GM23248 (cell line): ENCODE data around the gene APOC3. TPM values are rescaled to one million over a fixed set of nuclear protein-coding genes. Genes with fewer than 3 reads are reported as not detected.

Experiments used
- DNase-seq: peaks from one replicate; pipeline ENCODE4 v3.0.0-alpha.2; 2015
- H2AFZ ChIP-seq: fragments of 200-600 bp; sonication (generic); 2 replicates; pipeline ENCODE4 v1.6.1; 2016; ENCODE audit warnings: antibody characterized with exemption
- H3F3A ChIP-seq: fragments of 200-600 bp; sonication (generic); 2 replicates; pipeline ENCODE4 v1.6.1; 2016; ENCODE audit warnings: mild to moderate bottlenecking, antibody characterized with exemption, mixed run types; ENCODE audit not compliant: insufficient read depth
- H3K27ac ChIP-seq: fragments of 200-600 bp; sonication (generic); 2 replicates; pipeline ENCODE4 v1.5.1; 2016; ENCODE audit warnings: mild to moderate bottlenecking
- H3K27me3 ChIP-seq: fragments of 200-600 bp; sonication (generic); replicated peaks from 2 replicates; pipeline ENCODE4 v1.6.1; 2016; ENCODE audit warnings: mild to moderate bottlenecking; ENCODE audit not compliant: insufficient read depth
- H3K36me3 ChIP-seq: fragments of 200-600 bp; sonication (generic); 2 replicates; pipeline ENCODE4 v1.6.1; 2016; ENCODE audit warnings: low read depth, mild to moderate bottlenecking
- H3K4me1 ChIP-seq: fragments of 200-600 bp; sonication (generic); 2 replicates; pipeline ENCODE4 v1.6.1; 2016; ENCODE audit warnings: mild to moderate bottlenecking; ENCODE audit not compliant: insufficient read depth
- H3K4me2 ChIP-seq: fragments of 200-600 bp; sonication (generic); one replicate; pipeline ENCODE4 v1.6.1; 2016; ENCODE audit warnings: mild to moderate bottlenecking; ENCODE audit not compliant: unreplicated experiment
- H3K4me3 ChIP-seq: fragments of 200-600 bp; sonication (generic); 2 replicates; pipeline ENCODE4 v1.5.1; 2016; ENCODE audit warnings: mild to moderate bottlenecking
- H3K79me2 ChIP-seq: fragments of 200-600 bp; sonication (generic); 2 replicates; pipeline ENCODE4 v1.6.1; 2016; ENCODE audit warnings: mild to moderate bottlenecking; ENCODE audit not compliant: insufficient read depth
- H3K9ac ChIP-seq: fragments of 200-600 bp; sonication (generic); 2 replicates; pipeline ENCODE4 v1.6.1; 2016; ENCODE audit warnings: mild to moderate bottlenecking
- H3K9me2 ChIP-seq: fragments of 200-600 bp; sonication (generic); 2 replicates; pipeline ENCODE4 v1.6.1; 2016; ENCODE audit warnings: mixed run types, mild to moderate bottlenecking, moderate library complexity; ENCODE audit not compliant: insufficient read depth
- H3K9me3 ChIP-seq: fragments of 200-600 bp; sonication (generic); one replicate; pipeline ENCODE4 v1.6.1; 2017; ENCODE audit warnings: low read depth
- H4K20me1 ChIP-seq: fragments of 200-600 bp; sonication (generic); 2 replicates; pipeline ENCODE4 v1.6.0; 2016; ENCODE audit not compliant: insufficient read depth
- EZH2 ChIP-seq: fragments of 200-600 bp; sonication (generic); IDR thresholded peaks from 2 replicates; pipeline ENCODE4 v1.6.1; 2018; ENCODE audit warnings: antibody characterized with exemption, mild to moderate bottlenecking; ENCODE audit not compliant: insufficient read depth, poor library complexity, severe bottlenecking
- EZH2phosphoT487 ChIP-seq: fragments of 200-600 bp; sonication (generic); IDR thresholded peaks from 2 replicates; pipeline ENCODE4 v1.6.1; 2018; ENCODE audit warnings: antibody characterized with exemption, moderate library complexity, mild to moderate bottlenecking, low read depth; ENCODE audit not compliant: insufficient read depth
- WGBS, 2 experiments: methylation state at CpG; one replicate each; pipeline ENCODE4 v1.1.6; 2015 to 2017; ENCODE audit warnings: low lambda C conversion rate in 2 of 2, low coverage in 1 of 2; ENCODE audit errors: missing lambda C conversion rate in 2 of 2; 5-methylcytosine and 5-hydroxymethylcytosine counted together
- in situ Hi-C: fragments of 300-500 bp; cut with MboI; formaldehyde crosslinking; loops from 2 replicates; pipeline ENCODE4 v1.15.0; 2020
- polyA plus RNA-seq: library from polyadenylated mRNA; unstranded; fragments of >200 nt; fragmentation: Nextera tagmentation; extraction: Ambion mirVana; gene quantifications from 2 replicates; pipeline ENCODE4 v1.2.1, GENCODE V29; 2016
- total RNA-seq: library from RNA; depleted of rRNA; stranded (reverse); fragments of >200 nt; shearing (Covaris generic); gene quantifications from 2 replicates; pipeline ENCODE4 v1.2.3, GENCODE V29; 2014

The APOC3 gene
- total and polyA plus RNA-seq, 2 experiments from 2014 or later, result not detected

DNA sequence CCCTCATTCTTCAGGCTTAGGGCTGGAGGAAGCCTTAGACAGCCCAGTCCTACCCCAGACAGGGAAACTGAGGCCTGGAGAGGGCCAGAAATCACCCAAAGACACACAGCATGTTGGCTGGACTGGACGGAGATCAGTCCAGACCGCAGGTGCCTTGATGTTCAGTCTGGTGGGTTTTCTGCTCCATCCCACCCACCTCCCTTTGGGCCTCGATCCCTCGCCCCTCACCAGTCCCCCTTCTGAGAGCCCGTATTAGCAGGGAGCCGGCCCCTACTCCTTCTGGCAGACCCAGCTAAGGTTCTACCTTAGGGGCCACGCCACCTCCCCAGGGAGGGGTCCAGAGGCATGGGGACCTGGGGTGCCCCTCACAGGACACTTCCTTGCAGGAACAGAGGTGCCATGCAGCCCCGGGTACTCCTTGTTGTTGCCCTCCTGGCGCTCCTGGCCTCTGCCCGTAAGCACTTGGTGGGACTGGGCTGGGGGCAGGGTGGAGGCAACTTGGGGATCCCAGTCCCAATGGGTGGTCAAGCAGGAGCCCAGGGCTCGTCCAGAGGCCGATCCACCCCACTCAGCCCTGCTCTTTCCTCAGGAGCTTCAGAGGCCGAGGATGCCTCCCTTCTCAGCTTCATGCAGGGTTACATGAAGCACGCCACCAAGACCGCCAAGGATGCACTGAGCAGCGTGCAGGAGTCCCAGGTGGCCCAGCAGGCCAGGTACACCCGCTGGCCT, 641 bp downstream of the APOC3 start:
- Histone ChIP-seq H3K9me2 (no peaks in the 10 kb centered on the region), H4K20me1 (no peaks in the 10 kb centered on the region), H3K4me1 (0 out of 2 replicates have a peak, but pooled peaks cover 2% of the 10 kb centered on the region), H3K27me3 (no peaks in the 10 kb centered on the region), H3F3A (no peaks in the 10 kb centered on the region), H3K4me2 (no peak overlapping the region), H3K4me3 (no peak overlapping the region), H3K27ac (no peak overlapping the region), H3K36me3 (no peaks in the 10 kb centered on the region), H2AFZ (no peak overlapping the region), H3K9me3 (no peaks in the 10 kb centered on the region), H3K9ac (no peak overlapping the region), H3K79me2 (no peaks in the 10 kb centered on the region)
- in situ Hi-C loops, result no loop called here
- no peak for DNase-seq
- 90 to 97% methylated on average over 12 to 17 of the region's 17 CpGs for WGBS, 2 experiments
- TF ChIP-seq EZH2phosphoT487 (no peak), EZH2 (no peak)

DNA sequence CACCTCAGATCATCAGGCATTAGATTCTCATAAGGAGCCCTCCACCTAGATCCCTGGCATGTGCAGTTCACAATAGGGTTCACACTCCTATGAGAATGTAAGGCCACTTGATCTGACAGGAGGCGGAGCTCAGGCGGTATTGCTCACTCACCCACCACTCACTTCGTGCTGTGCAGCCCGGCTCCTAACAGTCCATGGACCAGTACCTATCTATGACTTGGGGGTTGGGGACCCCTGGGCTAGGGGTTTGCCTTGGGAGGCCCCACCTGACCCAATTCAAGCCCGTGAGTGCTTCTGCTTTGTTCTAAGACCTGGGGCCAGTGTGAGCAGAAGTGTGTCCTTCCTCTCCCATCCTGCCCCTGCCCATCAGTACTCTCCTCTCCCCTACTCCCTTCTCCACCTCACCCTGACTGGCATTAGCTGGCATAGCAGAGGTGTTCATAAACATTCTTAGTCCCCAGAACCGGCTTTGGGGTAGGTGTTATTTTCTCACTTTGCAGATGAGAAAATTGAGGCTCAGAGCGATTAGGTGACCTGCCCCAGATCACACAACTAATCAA, 2.2 kb downstream of the APOC3 start:
- no peak for TF ChIP-seq EZH2phosphoT487
- TF ChIP-seq EZH2, result no peak
- DNase-seq, result no peak
- WGBS, 2 experiments, result 85 to 89% methylated on average over 7 of the region's 7 CpGs
- in situ Hi-C loops, result no loop called here
- Histone ChIP-seq H3F3A (no peaks in the 10 kb centered on the region), H3K9me2 (no peaks in the 10 kb centered on the region), H3K79me2 (no peaks in the 10 kb centered on the region), H2AFZ (no peak overlapping the region), H3K27me3 (no peaks in the 10 kb centered on the region), H3K27ac (no peak overlapping the region), H3K9ac (no peak overlapping the region), H4K20me1 (no peaks in the 10 kb centered on the region), H3K4me3 (no peak overlapping the region), H3K4me1 (peaks cover 5% of the 10 kb centered on the region; the same call in 1 of the 2 replicates), H3K36me3 (no peaks in the 10 kb centered on the region), H3K4me2 (no peak overlapping the region), H3K9me3 (no peaks in the 10 kb centered on the region)

DNA sequence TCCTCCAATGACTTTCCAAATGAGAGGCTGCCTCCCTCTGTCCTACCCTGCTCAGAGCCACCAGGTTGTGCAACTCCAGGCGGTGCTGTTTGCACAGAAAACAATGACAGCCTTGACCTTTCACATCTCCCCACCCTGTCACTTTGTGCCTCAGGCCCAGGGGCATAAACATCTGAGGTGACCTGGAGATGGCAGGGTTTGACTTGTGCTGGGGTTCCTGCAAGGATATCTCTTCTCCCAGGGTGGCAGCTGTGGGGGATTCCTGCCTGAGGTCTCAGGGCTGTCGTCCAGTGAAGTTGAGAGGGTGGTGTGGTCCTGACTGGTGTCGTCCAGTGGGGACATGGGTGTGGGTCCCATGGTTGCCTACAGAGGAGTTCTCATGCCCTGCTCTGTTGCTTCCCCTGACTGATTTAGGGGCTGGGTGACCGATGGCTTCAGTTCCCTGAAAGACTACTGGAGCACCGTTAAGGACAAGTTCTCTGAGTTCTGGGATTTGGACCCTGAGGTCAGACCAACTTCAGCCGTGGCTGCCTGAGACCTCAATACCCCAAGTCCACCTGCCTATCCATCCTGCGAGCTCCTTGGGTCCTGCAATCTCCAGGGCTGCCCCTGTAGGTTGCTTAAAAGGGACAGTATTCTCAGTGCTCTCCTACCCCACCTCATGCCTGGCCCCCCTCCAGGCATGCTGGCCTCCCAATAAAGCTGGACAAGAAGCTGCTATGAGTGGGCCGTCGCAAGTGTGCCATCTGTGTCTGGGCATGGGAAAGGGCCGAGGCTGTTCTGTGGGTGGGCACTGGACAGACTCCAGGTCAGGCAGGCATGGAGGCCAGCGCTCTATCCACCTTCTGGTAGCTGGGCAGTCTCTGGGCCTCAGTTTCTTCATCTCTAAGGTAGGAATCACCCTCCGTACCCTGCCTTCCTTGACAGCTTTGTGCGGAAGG, 2.9 kb downstream of the APOC3 start:
- no peak overlapping the region for H3K4me2 ChIP-seq
- H2AFZ ChIP-seq, result no peak overlapping the region
- TF ChIP-seq EZH2, result no peak
- TF ChIP-seq EZH2phosphoT487, result no peak
- no peaks in the 10 kb centered on the region for H3K9me3 ChIP-seq
- no peak overlapping the region for H3K9ac ChIP-seq
- H3F3A ChIP-seq, result no peaks in the 10 kb centered on the region
- no peaks in the 10 kb centered on the region for H4K20me1 ChIP-seq
- no peaks in the 10 kb centered on the region for H3K79me2 ChIP-seq
- no peaks in the 10 kb centered on the region for H3K9me2 ChIP-seq
- no peaks in the 10 kb centered on the region for H3K27me3 ChIP-seq
- H3K4me1 ChIP-seq, result peaks cover 5% of the 10 kb centered on the region; the same call in 1 of the 2 replicates
- H3K27ac ChIP-seq, result no peak overlapping the region
- no peak for DNase-seq
- no peak overlapping the region for H3K4me3 ChIP-seq
- 75% methylated on average over 12 to 13 of the region's 13 CpGs for WGBS, 2 experiments
- in situ Hi-C loops, result no loop called here
- H3K36me3 ChIP-seq, result no peaks in the 10 kb centered on the region

DNA sequence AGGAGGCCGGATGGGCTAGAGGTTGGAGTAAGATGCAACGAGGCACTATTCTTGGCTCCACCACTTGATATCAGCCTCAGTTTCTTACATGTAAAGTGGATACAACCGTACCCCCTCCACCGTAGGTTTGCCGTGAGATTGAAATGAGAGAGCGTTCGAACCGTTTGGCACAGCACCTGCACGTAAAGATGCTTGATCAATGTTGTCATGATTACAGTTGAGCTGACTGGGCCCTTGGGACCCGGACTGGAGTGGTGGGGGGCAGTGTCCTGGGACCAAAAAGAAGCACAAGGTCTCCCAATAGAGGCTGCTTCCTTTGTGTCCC, 3.7 kb downstream of the APOC3 start:
- no peaks in the 10 kb centered on the region for H3K36me3 ChIP-seq
- H3K4me2 ChIP-seq, result no peak overlapping the region
- H3K79me2 ChIP-seq, result no peaks in the 10 kb centered on the region
- no peak overlapping the region for H3K4me3 ChIP-seq
- no peaks in the 10 kb centered on the region for H3K9me3 ChIP-seq
- 88 to 95% methylated on average over 10 of the region's 10 CpGs for WGBS, 2 experiments
- no peak overlapping the region for H3K27ac ChIP-seq
- peaks cover 5% of the 10 kb centered on the region; the same call in 1 of the 2 replicates for H3K4me1 ChIP-seq
- no peak for DNase-seq
- no peak for TF ChIP-seq EZH2
- no peak for TF ChIP-seq EZH2phosphoT487
- H3K9me2 ChIP-seq, result no peaks in the 10 kb centered on the region
- no peak overlapping the region for H3K9ac ChIP-seq
- in situ Hi-C loops, result no loop called here
- H2AFZ ChIP-seq, result no peak overlapping the region
- no peaks in the 10 kb centered on the region for H3F3A ChIP-seq
- H4K20me1 ChIP-seq, result no peaks in the 10 kb centered on the region
- H3K27me3 ChIP-seq, result no peaks in the 10 kb centered on the region
